SH-SY5Y (cell line): ENCODE measurements around the gene TCAIM.

Experiments
- GATA2 ChIP-seq: IDR thresholded peaks from 2 replicates; pipeline ENCODE4 v1.6.1; 2011; ENCODE audit warnings: mild to moderate bottlenecking, low read depth, low read length
- GATA3 ChIP-seq: IDR thresholded peaks from 2 replicates; pipeline ENCODE4 v1.6.1; 2011; ENCODE audit warnings: low read depth, mild to moderate bottlenecking, low read length, moderate library complexity

DNA sequence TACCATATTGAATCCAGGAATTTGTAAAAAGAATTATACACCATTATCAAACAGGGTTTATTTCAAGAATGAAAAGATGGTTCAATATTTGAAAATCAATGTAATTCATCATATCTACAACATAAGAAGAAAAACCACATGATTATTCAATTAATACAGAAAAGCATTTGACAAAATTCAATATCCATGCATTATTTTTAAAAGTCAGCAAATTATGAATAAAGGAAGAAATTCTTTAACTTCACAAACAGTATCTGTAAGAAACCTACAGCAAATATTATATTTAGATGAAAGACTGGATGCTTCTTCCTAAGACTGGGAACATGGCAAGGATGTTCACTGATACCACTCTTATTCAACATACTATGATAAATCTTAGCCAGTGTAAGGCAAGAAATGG is 41.3 kb upstream of the TCAIM start:
- no peak for TF ChIP-seq GATA3
- TF ChIP-seq GATA2 = no peak
